IMR-90 (cell line): ENCODE measurements around the gene NELFE. TPM values are rescaled to one million over a fixed set of nuclear protein-coding genes. Genes with fewer than 3 reads are reported as not detected.
"Not testable (repeated sequence)": the region's sequence is repeated elsewhere in the genome, so short reads cannot be mapped to it uniquely, and the experiment has no call there.

Source experiments
- ATAC-seq: fragments of 200-7000 bp; cut with Tn5 transposase; 2 replicates; pipeline ENCODE4 v1.9.1; 2020; ENCODE audit warnings: low read depth, mild to moderate bottlenecking, moderate library complexity
- BruUV-seq: library from RNA; stranded (reverse); fragments of 400-500 nt; replicated peaks from 2 replicates; lab custom pipeline; 2021; lab: Mats Ljungman, UMichigan
- CTCF ChIA-PET: fragments of 300-600 bp; formaldehyde crosslinking; extraction: SDS; loops from one replicate; lab custom pipeline; 2021; ENCODE audit warnings: antibody characterized with exemption; lab: Yijun Ruan, JAX
- POLR2A ChIA-PET: fragments of 300-600 bp; sonication (Branson Sonifier 250); formaldehyde crosslinking; loops from one replicate; lab custom pipeline; 2022; ENCODE audit warnings: antibody characterized with exemption; ENCODE audit not compliant: unreplicated experiment; lab: Charles Lee
- DNase-seq: peaks from one replicate; pipeline ENCODE4 v3.0.0; 2013
- H2AFZ ChIP-seq: replicated peaks from 2 replicates; pipeline ENCODE3; 2013; ENCODE audit warnings: low read length, mild to moderate bottlenecking; ENCODE audit not compliant: poor library complexity
- H2AK5ac ChIP-seq: 2 replicates; pipeline ENCODE4 v1.6.1; 2013; ENCODE audit warnings: low read depth, low read length, inconsistent platforms
- H2AK9ac ChIP-seq: replicated peaks from 2 replicates; pipeline ENCODE3; 2013; ENCODE audit warnings: mild to moderate bottlenecking, low read depth, low read length, moderate library complexity; ENCODE audit not compliant: poor library complexity
- H2BK120ac ChIP-seq: 2 replicates; pipeline ENCODE4 v1.6.1; 2013; ENCODE audit warnings: low read depth, low read length, inconsistent platforms
- H2BK15ac ChIP-seq: 3 replicates; pipeline ENCODE4 v1.6.1; 2013; ENCODE audit warnings: low read depth, low read length, inconsistent platforms
- H2BK20ac ChIP-seq: 2 replicates; pipeline ENCODE4 v1.6.1; 2013; ENCODE audit warnings: low read depth, mild to moderate bottlenecking, inconsistent platforms, low read length, moderate library complexity
- H2BK5ac ChIP-seq: 2 replicates; pipeline ENCODE4 v1.6.1; 2013; ENCODE audit warnings: mild to moderate bottlenecking, low read depth, low read length, inconsistent platforms; ENCODE audit not compliant: poor library complexity, severe bottlenecking
- H3K14ac ChIP-seq: replicated peaks from 2 replicates; pipeline ENCODE4 v1.6.1; 2013; ENCODE audit warnings: low read depth, low read length, inconsistent platforms
- H3K18ac ChIP-seq: 2 replicates; pipeline ENCODE4 v1.6.1; 2013; ENCODE audit warnings: low read depth, low read length, control low read depth
- H3K23ac ChIP-seq: 2 replicates; pipeline ENCODE4 v1.6.1; 2013; ENCODE audit warnings: low read depth, low read length, inconsistent platforms
- H3K27ac ChIP-seq: 2 replicates; pipeline ENCODE4 v1.5.1; 2013; ENCODE audit warnings: mild to moderate bottlenecking, control low read depth, low read length; ENCODE audit not compliant: insufficient read depth
- H3K27me3 ChIP-seq: 2 replicates; pipeline ENCODE4 v1.6.1; 2013; ENCODE audit warnings: low read length; ENCODE audit not compliant: control insufficient read depth, insufficient read depth
- H3K36me3 ChIP-seq: 2 replicates; pipeline ENCODE4 v1.6.1; 2013; ENCODE audit warnings: low read length, mixed read lengths; ENCODE audit not compliant: control insufficient read depth, insufficient read depth
- H3K4ac ChIP-seq: 2 replicates; pipeline ENCODE4 v1.6.1; 2013; ENCODE audit warnings: low read depth, low read length, inconsistent platforms
- H3K4me1 ChIP-seq: 2 replicates; pipeline ENCODE4 v1.6.1; 2013; ENCODE audit warnings: low read length, mixed read lengths; ENCODE audit not compliant: control insufficient read depth, insufficient read depth
- H3K4me2 ChIP-seq: 2 replicates; pipeline ENCODE4 v1.6.1; 2013; ENCODE audit warnings: low read depth, mild to moderate bottlenecking, control low read depth, low read length, moderate library complexity
- H3K4me3 ChIP-seq: 2 replicates; pipeline ENCODE4 v1.5.1; 2013; ENCODE audit warnings: low read depth, mild to moderate bottlenecking, control low read depth, low read length, moderate library complexity; ENCODE audit not compliant: insufficient read depth
- H3K56ac ChIP-seq: 2 replicates; pipeline ENCODE4 v1.6.1; 2013; ENCODE audit warnings: low read length, inconsistent platforms; ENCODE audit not compliant: insufficient read depth; ENCODE audit errors: extremely low read depth
- H3K79me1 ChIP-seq, 2 experiments: 2 replicates each; pipeline ENCODE4 v1.6.1; 2013; ENCODE audit warnings: low read length in 2 of 2, inconsistent platforms in 1 of 2, low read depth in 1 of 2
- H3K9ac ChIP-seq: 2 replicates; pipeline ENCODE4 v1.6.1; 2013; ENCODE audit warnings: low read depth, low read length, control low read depth
- H3K9me1 ChIP-seq: 2 replicates; pipeline ENCODE4 v1.6.1; 2013; ENCODE audit warnings: low read length, inconsistent platforms; ENCODE audit not compliant: insufficient read depth
- H3K9me3 ChIP-seq: 2 replicates; pipeline ENCODE4 v1.6.1; 2013; ENCODE audit warnings: low read length; ENCODE audit not compliant: control insufficient read depth, insufficient read depth
- H4K20me1 ChIP-seq: 2 replicates; pipeline ENCODE4 v1.6.1; 2013; ENCODE audit warnings: low read length, inconsistent platforms; ENCODE audit not compliant: insufficient read depth
- H4K5ac ChIP-seq: 2 replicates; pipeline ENCODE4 v1.6.1; 2013; ENCODE audit warnings: mild to moderate bottlenecking, low read depth, low read length, control low read depth
- H4K8ac ChIP-seq, 2 experiments: 2 replicates each; pipeline ENCODE4 v1.6.1; 2013; ENCODE audit warnings: low read depth in 2 of 2, low read length in 2 of 2, control low read depth in 1 of 2, inconsistent platforms in 1 of 2
- H4K91ac ChIP-seq: 2 replicates; pipeline ENCODE4 v1.6.1; 2013; ENCODE audit warnings: low read depth, low read length, inconsistent platforms; ENCODE audit not compliant: insufficient read depth
- WGBS, 2 experiments: methylation state at CpG; one replicate each; pipeline versions ENCODE4 v1.1.5 to v1.1.7; 2013; ENCODE audit warnings: missing lambda C conversion rate in 2 of 2; ENCODE audit not compliant: insufficient read length in 1 of 2; ENCODE audit errors: extremely low coverage in 2 of 2; 5-methylcytosine and 5-hydroxymethylcytosine counted together
- dilution Hi-C: fragments of 300-500 bp; cut with HindIII; formaldehyde crosslinking; loops from one replicate; pipeline ENCODE4 v1.14.3; 2018; ENCODE audit warnings: low sequenced_read_pairs; ENCODE audit not compliant: unreplicated experiment
- in situ Hi-C: fragments of 300-500 bp; cut with MboI; formaldehyde crosslinking; loops from 3 replicates; pipeline ENCODE4 v1.14.3; 2019; ENCODE audit warnings: low sequenced_read_pairs, inconsistent platforms, mixed read lengths
- intact Hi-C: fragments of 100-400 bp; cut with micrococcal nuclease; formaldehyde crosslinking; loops from 2 replicates; pipeline ENCODE4 v1.10.0; 2022
- polyA plus RNA-seq, 3 experiments: library from polyadenylated mRNA; depleted of rRNA; stranded (reverse); fragments of >200 nt; gene quantifications; 2 replicates each; pipeline ENCODE4 v1.2.3, GENCODE V29; 2012; ENCODE audit warnings: low replicate concordance in 1 of 3
- total RNA-seq: library from RNA; depleted of rRNA; stranded (reverse); fragments of >200 nt; gene quantifications from 2 replicates; pipeline ENCODE4 v1.2.3, GENCODE V29; 2012

Gene NELFE
- total and polyA plus RNA-seq, 2 of the 4 experiments (the other 2 are of a cell fraction): 63.6 to 76.0 TPM

GRCh38 chr6:31994421-31994820 is 35.6 kb upstream of the NELFE start:
- dilution Hi-C loops, H3K14ac ChIP-seq, BruUV-seq, H3K27ac ChIP-seq, H3K4me3 ChIP-seq, H2BK20ac ChIP-seq, H2AK5ac ChIP-seq, intact Hi-C loops, H3K9ac ChIP-seq, H4K91ac ChIP-seq, H3K36me3 ChIP-seq, H3K18ac ChIP-seq, H3K23ac ChIP-seq, POLR2A ChIA-PET, H3K9me3 ChIP-seq, H3K79me1 ChIP-seq, H2AK9ac ChIP-seq, H4K20me1 ChIP-seq, H3K4ac ChIP-seq, H3K9me1 ChIP-seq, DNase-seq, H3K4me1 ChIP-seq, H2BK120ac ChIP-seq, H2BK15ac ChIP-seq, in situ Hi-C loops, H2BK5ac ChIP-seq, H3K4me2 ChIP-seq, H3K27me3 ChIP-seq, H4K8ac ChIP-seq, H2AFZ ChIP-seq, CTCF ChIA-PET, H3K56ac ChIP-seq, ATAC-seq, H4K5ac ChIP-seq: not testable (repeated sequence)
- no CpG with 5 or more reads among the region's 14 CpGs for WGBS, 2 experiments

- H3K56ac ChIP-seq, H4K8ac ChIP-seq, H3K23ac ChIP-seq, in situ Hi-C loops, H2AK5ac ChIP-seq, ATAC-seq, H3K9me1 ChIP-seq, BruUV-seq, H3K36me3 ChIP-seq, H2BK20ac ChIP-seq, H3K9ac ChIP-seq, H3K4me2 ChIP-seq, H4K20me1 ChIP-seq, H2AK9ac ChIP-seq, CTCF ChIA-PET, DNase-seq, H3K79me1 ChIP-seq, H3K9me3 ChIP-seq, H3K4me1 ChIP-seq, H3K4ac ChIP-seq, H2BK15ac ChIP-seq, H2BK5ac ChIP-seq, H3K14ac ChIP-seq, intact Hi-C loops, dilution Hi-C loops, H3K27me3 ChIP-seq, H3K27ac ChIP-seq, H3K4me3 ChIP-seq, H4K91ac ChIP-seq, H2AFZ ChIP-seq, POLR2A ChIA-PET, H3K18ac ChIP-seq, H2BK120ac ChIP-seq, H4K5ac ChIP-seq: not testable (repeated sequence)
- no CpG with 5 or more reads among the region's 10 CpGs for WGBS, 2 experiments
These were observed 30.6 kb upstream of the NELFE start for GRCh38 chr6:31989363-31989762.
